ENCODE measurements around the gene GJD4. TPM values are rescaled to one million over a fixed set of nuclear protein-coding genes. Genes with fewer than 3 reads are reported as not detected.

Gene GJD4
- total RNA-seq, 4 donors from 2014 or later: not detected

DNA sequence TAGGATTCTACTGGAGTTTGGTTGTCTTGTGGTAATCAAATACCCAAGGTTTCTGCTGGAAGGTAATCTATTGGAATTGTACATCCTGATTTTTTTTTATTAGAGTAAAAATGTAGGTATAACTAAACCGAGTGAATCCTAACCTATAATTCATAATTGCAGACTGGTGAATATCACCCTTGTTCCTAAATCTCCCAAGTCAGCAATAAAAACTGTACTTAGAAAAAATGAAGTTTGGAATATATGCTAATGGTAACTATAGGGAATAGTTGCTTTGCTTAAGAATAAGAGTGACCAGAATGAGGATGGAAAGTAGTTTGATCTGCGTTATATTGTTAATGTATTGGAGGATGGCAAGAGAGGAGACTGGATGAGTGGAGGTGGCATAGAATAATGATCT, 47.7 kb downstream of the GJD4 start:
- 83% methylated on average over 2 of the region's 2 CpGs for WGBS

DNA sequence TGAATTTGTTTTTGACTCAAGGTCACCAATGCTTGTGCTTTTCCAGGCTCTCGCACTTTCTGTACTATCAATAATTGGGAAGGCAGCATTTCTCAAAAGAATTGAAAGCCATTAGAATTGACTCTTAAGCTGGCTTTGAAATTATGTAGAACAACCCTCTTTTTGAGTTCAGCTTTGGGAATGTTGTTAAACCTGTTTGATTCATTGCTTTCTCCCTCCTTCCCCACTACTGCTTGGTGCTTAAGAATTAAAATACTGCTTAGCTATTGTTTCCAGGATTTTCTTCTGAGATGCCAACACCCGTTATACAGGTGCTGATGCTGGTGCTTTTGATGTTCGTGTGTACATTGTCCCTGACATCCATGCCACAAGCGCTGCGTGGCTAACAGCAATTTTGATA, 52.5 kb downstream of the GJD4 start:
- TF ChIP-seq EP300 (IDR thresholded peaks at IDR 0.05) (no peak), POLR2AphosphoS5 (IDR thresholded peaks at IDR 0.05) (no peak), POLR2A (IDR thresholded peaks at IDR 0.05; ENCODE audit: low read depth) (no peak)
- TF ChIP-seq, protein P1, sequence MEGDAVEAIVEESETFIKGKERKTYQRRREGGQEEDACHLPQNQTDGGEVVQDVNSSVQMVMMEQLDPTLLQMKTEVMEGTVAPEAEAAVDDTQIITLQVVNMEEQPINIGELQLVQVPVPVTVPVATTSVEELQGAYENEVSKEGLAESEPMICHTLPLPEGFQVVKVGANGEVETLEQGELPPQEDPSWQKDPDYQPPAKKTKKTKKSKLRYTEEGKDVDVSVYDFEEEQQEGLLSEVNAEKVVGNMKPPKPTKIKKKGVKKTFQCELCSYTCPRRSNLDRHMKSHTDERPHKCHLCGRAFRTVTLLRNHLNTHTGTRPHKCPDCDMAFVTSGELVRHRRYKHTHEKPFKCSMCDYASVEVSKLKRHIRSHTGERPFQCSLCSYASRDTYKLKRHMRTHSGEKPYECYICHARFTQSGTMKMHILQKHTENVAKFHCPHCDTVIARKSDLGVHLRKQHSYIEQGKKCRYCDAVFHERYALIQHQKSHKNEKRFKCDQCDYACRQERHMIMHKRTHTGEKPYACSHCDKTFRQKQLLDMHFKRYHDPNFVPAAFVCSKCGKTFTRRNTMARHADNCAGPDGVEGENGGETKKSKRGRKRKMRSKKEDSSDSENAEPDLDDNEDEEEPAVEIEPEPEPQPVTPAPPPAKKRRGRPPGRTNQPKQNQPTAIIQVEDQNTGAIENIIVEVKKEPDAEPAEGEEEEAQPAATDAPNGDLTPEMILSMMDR (IDR thresholded peaks at IDR 0.05): no peak
- H3K4me3 ChIP-seq: no peak overlapping the region
- no peaks in the 10 kb centered on the region for H3K27me3 ChIP-seq
- 92% methylated on average over 5 of the region's 5 CpGs for WGBS
- no peaks in the 10 kb centered on the region for H3K4me1 ChIP-seq
- H3K36me3 ChIP-seq: no peaks in the 10 kb centered on the region
- no peak overlapping the region for H3K27ac ChIP-seq (replicated peaks in 1 of 4)
- intact Hi-C loops (cut with DNase I): no loop called here
- H3K9me3 ChIP-seq: no peaks in the 10 kb centered on the region
- no peak for DNase-seq (ENCODE audit: extremely low spot score)

More for the DNA sequence above, 47.7 kb downstream of the GJD4 start:
- Histone ChIP-seq H3K36me3 (no peaks in the 10 kb centered on the region), H3K4me3 (no peak overlapping the region), H3K9me3 (no peaks in the 10 kb centered on the region), H3K27me3 (no peaks in the 10 kb centered on the region), H3K27ac (replicated peaks in 1 of 4) (no peak overlapping the region), H3K4me1 (no peaks in the 10 kb centered on the region)
- TF ChIP-seq, protein P1 (IDR thresholded peaks at IDR 0.05): no peak
- TF ChIP-seq POLR2AphosphoS5 (IDR thresholded peaks at IDR 0.05): no peak
- TF ChIP-seq EP300 (IDR thresholded peaks at IDR 0.05): no peak
- TF ChIP-seq POLR2A (IDR thresholded peaks at IDR 0.05; ENCODE audit: low read depth): no peak
- intact Hi-C loops (cut with DNase I): no loop called here
- DNase-seq (ENCODE audit: extremely low spot score): no peak

Other genes starting within 250 kb of the GJD4 start
- 10 to 100 TPM in 2 of 4 donors, 1 to 10 TPM in 2; 5.4 to 13.8 (median 11.2) TPM for gene FZD8, start 37.0 kb downstream of the GJD4 start, total RNA-seq